Measurements from ENCODE around the gene SUCO. TPM values are rescaled to one million over a fixed set of nuclear protein-coding genes. Genes with fewer than 3 reads are reported as not detected.

Gene SUCO
- total RNA-seq, 4 donors from 2014 or later: 18.6 to 26.9 (median 23.4) TPM

- Histone ChIP-seq H3K4me1 (no peaks in the 10 kb centered on the region), H3K36me3 (peaks cover 0 to 90% (median 3%) of the 10 kb centered on the region in 3 donors), H3K4me3 (no peak overlapping the region), H3K27me3 (no peaks in the 10 kb centered on the region), H3K9me3 (no peaks in the 10 kb centered on the region), H3K27ac (no peak overlapping the region)
- no peak for TF ChIP-seq POLR2A (IDR thresholded peaks at IDR 0.05)
- no peak for TF ChIP-seq CTCF (IDR thresholded peaks at IDR 0.05)
- DNase-seq: no peak
- intact Hi-C loops (cut with DNase I): no loop called here
- WGBS, 2 donors: 46 to 77% methylated on average over 3 of the region's 3 CpGs
Observed at GRCh38 chr1:172599912-172600311, 67.0 kb downstream of the SUCO start.

- 93 to 100% methylated on average over 1 of the region's 1 CpG for WGBS, 2 donors
- peaks cover 0 to 90% (median 3%) of the 10 kb centered on the region in 3 donors for H3K36me3 ChIP-seq
- H3K4me1 ChIP-seq: no peaks in the 10 kb centered on the region
- no peak overlapping the region for H3K4me3 ChIP-seq
- no peak for DNase-seq
- H3K27me3 ChIP-seq: no peaks in the 10 kb centered on the region
- H3K27ac ChIP-seq: no peak overlapping the region
- H3K9me3 ChIP-seq: no peaks in the 10 kb centered on the region
- TF ChIP-seq CTCF (IDR thresholded peaks at IDR 0.05): no peak
- TF ChIP-seq POLR2A (IDR thresholded peaks at IDR 0.05): no peak
- intact Hi-C loops (cut with DNase I): no loop called here
Observed at GRCh38 chr1:172600615-172601014, 67.7 kb downstream of the SUCO start.

GRCh38 chr1:172601046-172601630 lies 68.2 kb downstream of the SUCO start:
- H3K9me3 ChIP-seq: no peaks in the 10 kb centered on the region
- H3K4me1 ChIP-seq: no peaks in the 10 kb centered on the region
- no peak for DNase-seq
- H3K36me3 ChIP-seq: peaks cover 0 to 89% (median 3%) of the 10 kb centered on the region in 3 donors
- no peak for TF ChIP-seq POLR2A (IDR thresholded peaks at IDR 0.05)
- no peak for TF ChIP-seq CTCF (IDR thresholded peaks at IDR 0.05)
- no peaks in the 10 kb centered on the region for H3K27me3 ChIP-seq
- no peak overlapping the region for H3K27ac ChIP-seq
- no peak overlapping the region for H3K4me3 ChIP-seq
- intact Hi-C loops (cut with DNase I): no loop called here
- WGBS, 2 donors: 93 to 98% methylated on average over 4 to 6 of the region's 6 CpGs

GRCh38 chr1:172602706-172603105 lies 69.8 kb downstream of the SUCO start:
- Histone ChIP-seq H3K4me3 (no peak overlapping the region), H3K4me1 (peaks cover 0 to 5% (median 0%) of the 10 kb centered on the region in 3 donors), H3K9me3 (no peaks in the 10 kb centered on the region), H3K27ac (no peak overlapping the region), H3K36me3 (peaks cover 0 to 73% (median 3%) of the 10 kb centered on the region in 3 donors), H3K27me3 (no peaks in the 10 kb centered on the region)
- intact Hi-C loops (cut with DNase I): no loop called here
- no peak for TF ChIP-seq POLR2A (IDR thresholded peaks at IDR 0.05)
- no peak for DNase-seq

DNA sequence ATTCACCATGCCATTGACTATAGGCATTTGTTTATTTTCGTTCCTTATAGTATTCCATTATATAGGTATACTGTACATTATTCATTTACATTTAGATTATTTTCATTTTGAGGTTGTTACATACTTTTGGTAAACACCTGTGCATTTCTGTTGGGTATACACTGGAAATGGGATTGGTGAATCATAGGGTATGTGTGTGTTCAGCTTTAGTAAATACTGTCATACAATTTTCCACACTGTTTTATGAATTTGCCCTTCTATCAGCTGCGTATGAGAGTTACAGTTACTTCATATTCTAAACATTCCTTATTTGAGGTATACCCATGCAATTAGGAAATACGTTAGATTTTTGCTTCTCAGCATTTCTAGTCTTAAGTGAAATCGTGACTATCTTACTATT lies 70.9 kb downstream of the SUCO start:
- DNase-seq: no peak
- Histone ChIP-seq H3K27ac (no peak overlapping the region), H3K9me3 (no peaks in the 10 kb centered on the region), H3K27me3 (no peaks in the 10 kb centered on the region), H3K36me3 (peaks cover 0 to 70% (median 3%) of the 10 kb centered on the region in 3 donors), H3K4me3 (no peak overlapping the region), H3K4me1 (peaks cover 0 to 5% (median 0%) of the 10 kb centered on the region in 3 donors)
- intact Hi-C loops (cut with DNase I): no loop called here
- WGBS, 2 donors: 91 to 94% methylated on average over 4 of the region's 4 CpGs
- TF ChIP-seq POLR2A (IDR thresholded peaks at IDR 0.05) (no peak), CTCF (IDR thresholded peaks at IDR 0.05) (no peak)

- intact Hi-C loops (cut with DNase I): no loop called here
- no peak for DNase-seq
- 78 to 86% methylated on average over 2 of the region's 2 CpGs for WGBS, 2 donors
- Histone ChIP-seq H3K36me3 (peaks cover 3 to 75% (median 11%) of the 10 kb centered on the region in 3 donors), H3K9me3 (no peaks in the 10 kb centered on the region), H3K4me3 (no peak overlapping the region), H3K27ac (no peak overlapping the region), H3K27me3 (no peaks in the 10 kb centered on the region), H3K4me1 (peaks cover 0 to 5% (median 0%) of the 10 kb centered on the region in 3 donors)
- TF ChIP-seq CTCF (IDR thresholded peaks at IDR 0.05): no peak
- TF ChIP-seq POLR2A (IDR thresholded peaks at IDR 0.05): no peak
Observed at GRCh38 chr1:172605641-172606040, 72.7 kb downstream of the SUCO start.
